ENCODE data around the gene HMX3. TPM values are rescaled to one million over a fixed set of nuclear protein-coding genes. Genes with fewer than 3 reads are reported as not detected.

The HMX3 gene
- total and polyA plus RNA-seq, 2 of the 8 experiments (the other 6 are each of a cell fraction or from before 2014, with no cell fraction given), result 0.05 TPM; not detected in 1

DNA sequence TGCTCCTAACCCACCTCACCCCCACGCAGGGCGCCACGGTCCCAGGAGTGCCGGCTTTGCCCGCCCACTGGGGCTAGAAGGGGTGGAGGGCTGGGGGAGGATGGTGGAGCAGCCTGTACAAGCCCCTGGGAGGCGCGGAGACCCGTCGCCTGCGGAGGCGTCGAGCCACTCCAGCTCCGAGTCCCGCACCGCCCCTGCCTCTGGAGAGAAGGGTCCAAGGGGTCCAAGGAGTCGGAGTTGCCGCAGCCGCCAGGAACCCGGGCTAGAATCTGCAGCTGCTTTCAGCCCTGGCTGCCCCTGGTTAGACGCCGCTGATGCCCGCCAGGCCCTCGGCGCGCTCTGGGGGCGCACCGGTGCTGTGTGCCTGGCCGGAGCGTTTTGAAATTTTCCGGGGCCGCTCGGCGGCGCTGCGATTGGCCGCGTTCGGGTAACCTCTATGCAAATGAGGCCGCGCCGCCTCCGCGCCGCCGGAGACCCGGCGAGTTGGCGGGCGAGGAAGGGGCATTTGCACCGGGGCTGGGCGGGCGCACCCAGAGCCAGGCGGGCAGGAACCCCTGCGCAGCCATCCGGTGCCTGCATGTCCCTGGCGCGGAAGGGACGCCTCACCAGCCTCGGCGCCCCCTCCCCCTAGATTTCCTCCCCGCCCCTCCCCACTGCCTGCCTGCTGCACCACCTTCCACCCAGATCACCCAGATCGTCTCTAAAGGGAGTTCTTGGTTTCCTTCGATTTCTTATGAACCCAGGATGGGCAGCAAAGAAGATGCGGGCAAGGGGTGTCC, 12.1 kb downstream of the HMX3 start, which contains the start of gene HMX2:
Gene HMX2 (plus strand): TSS at position 502 of the 779 bp plus-strand sequence. CDS start 243 bp downstream, at position 745.
- peak within 1 kb of the TSS; percentile 57 for H4K91ac ChIP-seq (replicated peaks; ENCODE audit: insufficient read length, low read length)
- CTCF ChIA-PET (ENCODE audit: partially characterized antibody), result interaction anchor here (1.2 to 3.5 kb wide), 2 partner anchors 11 to 25 kb away, joined by 3 to 12 read pairs; no protein-coding TSS in a partner anchor
- peak within 1 kb of the TSS; percentile 6; the same call in 1 of the 2 replicates for H2BK15ac ChIP-seq (ENCODE audit: low read length)
- peaks cover 19% of the 10 kb centered on the region for H3K23me2 ChIP-seq (ENCODE audit: low read depth, low read length)
- no peak within 1 kb of the TSS; the same call in 1 of the 2 replicates for H4K8ac ChIP-seq (ENCODE audit: extremely low read depth, insufficient read depth, low read length)
- no peaks in the 10 kb centered on the region for H3K9me3 ChIP-seq (ENCODE audit: insufficient read depth in 2 of 2, low read depth in 1 of 2, low read length in 1 of 2)
- peak in 1 of 2 experiments; percentile 91 for DNase-seq (ENCODE audit: low read depth in 1 of 2, low spot score in 2 of 2)
- H3K4ac ChIP-seq (replicated peaks; ENCODE audit: insufficient read length, low read depth, low read length), result no peak within 1 kb of the TSS
- no peak within 1 kb of the TSS for H3K56ac ChIP-seq (replicated peaks; ENCODE audit: insufficient read length, low read depth, low read length)
- no peaks in the 10 kb centered on the region for H3K79me1 ChIP-seq (ENCODE audit: low read depth, low read length)
- H4K5ac ChIP-seq (ENCODE audit: insufficient read length, low read depth, low read length), result no peak within 1 kb of the TSS
- H3K27ac ChIP-seq (ENCODE audit: low read depth, low read length), result no peak within 1 kb of the TSS
- H4K20me1 ChIP-seq (replicated peaks in 1 of 2; ENCODE audit: control insufficient read depth in 1 of 2, insufficient read depth in 2 of 2, low read length in 2 of 2), result peaks cover 4 to 16% of the 10 kb centered on the region in 2 experiments
- peak within 1 kb of the TSS; percentile 32; the same call in 1 of the 2 replicates for H2BK20ac ChIP-seq (ENCODE audit: low read length)
- H3K9ac ChIP-seq (replicated peaks in 1 of 4; ENCODE audit: extremely low read depth in 1 of 4, low read depth in 3 of 4, low read length in 3 of 4), result no peak within 1 kb of the TSS; a peak in 1 of 7 replicates
- H3K27me3 ChIP-seq (replicated peaks in 1 of 4; ENCODE audit: control insufficient read depth in 3 of 4, extremely low read depth in 1 of 4, insufficient read depth in 3 of 4, low read length in 3 of 4), result peaks cover 74 to 97% (median 87%) of the 10 kb centered on the region in 4 experiments
- no peak within 1 kb of the TSS for H3K14ac ChIP-seq (ENCODE audit: insufficient read length)
- no peak within 1 kb of the TSS for H2AFZ ChIP-seq (ENCODE audit: low read length)
- H2BK12ac ChIP-seq (ENCODE audit: low read depth, low read length), result peak within 1 kb of the TSS; percentile 84
- no peak within 1 kb of the TSS for H2AK5ac ChIP-seq (ENCODE audit: low read depth, low read length)
- H3K23ac ChIP-seq (ENCODE audit: insufficient read length), result no peak within 1 kb of the TSS
- no peaks in the 10 kb centered on the region for H3K79me2 ChIP-seq (ENCODE audit: control insufficient read depth in 1 of 2, insufficient read depth in 2 of 2, low read length in 2 of 2)
- 0% methylated on average over 48 of the region's 64 CpGs; no CpG with 5 or more reads in 1 of the 2 experiments for WGBS, 2 experiments (ENCODE audit: extremely low coverage in 1 of 2, insufficient coverage in 1 of 2, insufficient read length in 1 of 2, insufficient replicate concordance in 2 of 2, low coverage in 1 of 2, low lambda C conversion rate in 2 of 2, missing lambda C conversion rate in 1 of 2)
- no peaks in the 10 kb centered on the region; a peak in 1 of 8 replicates for H3K36me3 ChIP-seq (ENCODE audit: control insufficient read depth in 2 of 4, insufficient read depth in 4 of 4, low read length in 3 of 4)
- H2BK120ac ChIP-seq (replicated peaks; ENCODE audit: low read depth, low read length), result no peak within 1 kb of the TSS
- peak within 1 kb of the TSS; percentile 17 to 59 (median 34) for H3K4me3 ChIP-seq (ENCODE audit: extremely low read depth in 1 of 4, insufficient read depth in 2 of 4, low read depth in 3 of 4, low read length in 4 of 4)
- peak within 1 kb of the TSS; percentile 97; the same call in 1 of the 2 replicates for H3K18ac ChIP-seq (ENCODE audit: extremely low read depth, low read length)
- H3K4me2 ChIP-seq (ENCODE audit: insufficient read depth in 1 of 2, low read depth in 2 of 2, low read length in 2 of 2), result peak within 1 kb of the TSS; percentile 84 to 86
- peaks cover 22 to 65% (median 41%) of the 10 kb centered on the region in 4 experiments for H3K4me1 ChIP-seq (replicated peaks in 1 of 4; ENCODE audit: control insufficient read depth in 3 of 4, insufficient read depth in 4 of 4, low read length in 3 of 4)
- no peak within 1 kb of the TSS for H2BK5ac ChIP-seq (ENCODE audit: low read depth, low read length)
- POLR2A ChIA-PET (ENCODE audit: partially characterized antibody), result interaction anchor here (2.0 to 5.0 kb wide), 3 partner anchors 7 to 14 kb away, joined by 8 to 37 read pairs (median 35); no protein-coding TSS in a partner anchor
- FAIRE-seq, result no peak
- TF ChIP-seq, protein P1, sequence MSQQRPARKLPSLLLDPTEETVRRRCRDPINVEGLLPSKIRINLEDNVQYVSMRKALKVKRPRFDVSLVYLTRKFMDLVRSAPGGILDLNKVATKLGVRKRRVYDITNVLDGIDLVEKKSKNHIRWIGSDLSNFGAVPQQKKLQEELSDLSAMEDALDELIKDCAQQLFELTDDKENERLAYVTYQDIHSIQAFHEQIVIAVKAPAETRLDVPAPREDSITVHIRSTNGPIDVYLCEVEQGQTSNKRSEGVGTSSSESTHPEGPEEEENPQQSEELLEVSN (IDR thresholded peaks at IDR 0.05), result peak; percentile 59; the same call in 1 of the 2 replicates
- peak; percentile 10 for TF ChIP-seq KDM4A (IDR thresholded peaks at IDR 0.05; ENCODE audit: low read depth, low read length, severe bottlenecking)
- peak; percentile 40; the same call in 1 of the 2 replicates for TF ChIP-seq RBBP5 (IDR thresholded peaks at IDR 0.05; ENCODE audit: borderline replicate concordance, low read depth, low read length)
- no peak for TF ChIP-seq GTF2F1 (IDR thresholded peaks at IDR 0.05; ENCODE audit: borderline replicate concordance, low read depth, low read length)
- TF ChIP-seq ASH2L (IDR thresholded peaks at IDR 0.05; ENCODE audit: low read length), result peak; percentile 31
- peak in 2 of 3 experiments; percentile 19 to 44; a peak in 3 of 4 replicates for TF ChIP-seq CTCF (IDR thresholded peaks at IDR 0.05; ENCODE audit: control extremely low read depth in 1 of 3, insufficient read depth in 1 of 3, low read depth in 1 of 3, low read length in 3 of 3)
- no peak for TF ChIP-seq HDAC6 (IDR thresholded peaks at IDR 0.05; ENCODE audit: low read depth, low read length)
